GM18517 (cell line): ENCODE results near the gene ABL2.
"Not testable (repeated sequence)": the region's sequence is repeated elsewhere in the genome, so short reads cannot be mapped to it uniquely, and the experiment has no call there.

ENCODE experiments used
- ATAC-seq: cut with Tn5 transposase; IDR thresholded peaks from one replicate; pipeline ENCODE4 v1.9.1; 2021; ENCODE audit warnings: mild to moderate bottlenecking, moderate library complexity; ENCODE audit not compliant: unreplicated experiment

Gene ABL2

DNA sequence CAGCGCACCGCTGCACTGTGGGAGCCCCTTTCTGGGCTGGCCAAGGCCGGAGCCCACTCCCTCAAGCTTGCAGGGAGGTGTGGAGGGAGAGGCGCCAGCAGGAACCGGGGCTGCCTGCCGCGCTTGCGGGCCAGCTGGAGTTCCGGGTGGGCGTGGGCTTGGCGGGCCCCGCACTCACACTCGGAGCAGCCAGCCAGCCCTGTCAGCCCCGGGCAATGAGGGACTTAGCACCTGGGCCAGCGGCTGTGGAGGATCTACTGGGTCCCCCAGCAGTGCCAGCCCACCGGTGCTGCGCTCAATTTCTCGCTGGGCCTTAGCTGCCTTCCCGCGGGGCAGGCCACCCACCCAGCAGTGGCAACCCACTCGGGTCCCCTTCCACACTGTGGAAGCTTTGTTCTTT, 90.7 kb downstream of the ABL2 start:
- not testable (repeated sequence) for ATAC-seq

DNA sequence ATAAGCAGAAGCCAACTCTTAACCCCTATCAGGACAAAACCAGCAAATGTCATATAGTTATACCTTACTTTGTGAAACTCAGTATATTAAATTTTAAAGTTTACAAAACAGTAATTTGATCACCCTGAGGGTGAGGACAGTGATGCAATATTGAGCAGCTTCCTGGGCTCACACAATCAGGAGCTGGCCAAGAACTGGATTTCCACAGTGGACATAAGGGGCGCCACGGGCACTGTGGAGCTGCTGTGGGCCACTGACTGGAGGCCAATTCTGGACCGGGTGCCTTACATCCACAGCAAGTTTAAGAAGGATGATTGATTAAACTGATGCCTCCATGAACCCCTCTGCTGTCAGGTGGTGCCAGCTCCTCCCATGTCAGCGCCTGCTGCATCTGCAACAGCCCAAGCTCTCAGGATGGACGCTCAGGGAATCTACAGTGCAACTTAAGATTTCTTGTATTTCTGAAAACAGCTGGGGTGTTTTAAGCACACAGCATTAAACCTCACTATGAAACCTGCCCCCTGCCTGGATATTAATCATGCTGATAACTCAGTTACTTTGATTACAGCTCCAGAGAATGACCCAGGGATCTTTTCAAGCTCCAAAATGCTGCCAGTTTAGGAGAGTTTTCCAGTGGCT, 91.7 kb downstream of the ABL2 start:
- ATAC-seq, result no peak

DNA sequence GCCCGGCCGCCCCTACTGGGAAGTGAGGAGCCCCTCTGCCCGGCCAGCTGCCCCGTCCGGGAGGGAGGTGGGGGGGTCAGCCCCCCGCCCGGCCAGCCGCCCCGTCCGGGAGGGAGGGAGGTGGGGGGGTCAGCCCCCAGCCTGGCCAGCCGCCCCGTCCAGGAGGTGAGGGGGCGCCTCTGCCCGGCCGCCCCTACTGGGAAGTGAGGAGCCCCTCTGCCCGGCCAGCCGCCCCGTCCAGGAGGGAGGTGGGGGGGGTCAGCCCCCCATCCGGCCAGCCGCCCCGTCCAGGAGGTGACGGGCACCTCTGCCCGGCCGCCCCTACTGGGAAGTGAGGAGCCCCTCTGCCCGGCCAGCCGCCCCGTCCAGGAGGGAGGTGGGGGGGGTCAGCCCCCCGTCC, 93.8 kb downstream of the ABL2 start:
- ATAC-seq, result not testable (repeated sequence)

DNA sequence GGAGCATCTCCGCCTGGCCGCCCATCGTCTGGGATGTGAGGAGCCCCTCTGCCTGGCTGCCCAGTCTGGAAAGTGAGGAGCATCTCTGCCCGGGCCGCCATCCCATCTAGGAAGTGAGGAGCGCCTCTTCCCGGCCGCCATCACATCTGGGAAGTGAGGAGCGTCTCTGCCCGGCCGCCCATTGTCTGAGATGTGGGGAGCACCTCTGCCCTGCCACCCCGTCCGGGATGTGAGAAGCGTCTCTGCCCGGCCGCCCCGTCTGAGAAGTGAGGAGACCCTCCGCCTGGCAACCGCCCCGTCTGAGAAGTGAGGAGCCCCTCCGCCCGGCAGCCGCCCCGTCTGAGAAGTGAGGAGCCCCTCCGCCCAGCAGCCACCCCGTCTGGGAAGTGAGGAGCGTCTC, 94.3 kb downstream of the ABL2 start:
- not testable (repeated sequence) for ATAC-seq

DNA sequence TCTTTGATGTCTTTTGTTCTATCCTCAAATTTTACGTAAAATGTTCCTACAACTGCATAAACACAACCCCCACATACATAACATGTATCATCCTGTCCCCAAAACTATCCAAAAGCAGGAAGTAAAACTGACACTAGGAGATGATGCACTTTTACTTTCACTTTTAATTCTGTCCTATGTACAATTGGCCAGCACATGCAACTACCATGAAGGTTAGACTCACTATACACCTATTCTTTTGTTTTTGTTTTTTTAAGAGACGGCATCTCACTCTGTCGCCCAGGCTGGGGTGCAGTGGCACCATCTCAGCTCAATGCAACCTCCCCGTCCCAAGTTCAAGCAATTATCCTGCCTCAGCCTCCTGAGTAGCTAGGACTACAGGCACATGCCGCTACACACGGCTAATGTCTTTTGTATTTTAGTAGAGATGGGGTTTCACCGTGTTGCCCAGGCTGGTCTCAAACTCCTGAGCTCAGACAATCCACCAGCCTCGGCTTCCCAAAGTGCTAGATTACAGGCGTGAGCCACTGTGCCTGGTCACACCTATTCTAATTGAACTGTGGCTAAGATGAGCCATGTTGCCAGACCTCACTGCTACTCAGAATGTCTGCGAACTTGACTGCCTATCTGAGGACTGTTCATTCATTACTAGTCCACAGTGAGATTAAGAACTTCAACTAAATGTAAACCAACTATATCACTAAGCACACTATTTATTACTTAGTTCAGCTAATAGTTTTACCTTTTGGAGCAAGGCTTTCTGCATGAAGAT, 99.6 kb downstream of the ABL2 start:
- ATAC-seq, result peak; percentile 99

DNA sequence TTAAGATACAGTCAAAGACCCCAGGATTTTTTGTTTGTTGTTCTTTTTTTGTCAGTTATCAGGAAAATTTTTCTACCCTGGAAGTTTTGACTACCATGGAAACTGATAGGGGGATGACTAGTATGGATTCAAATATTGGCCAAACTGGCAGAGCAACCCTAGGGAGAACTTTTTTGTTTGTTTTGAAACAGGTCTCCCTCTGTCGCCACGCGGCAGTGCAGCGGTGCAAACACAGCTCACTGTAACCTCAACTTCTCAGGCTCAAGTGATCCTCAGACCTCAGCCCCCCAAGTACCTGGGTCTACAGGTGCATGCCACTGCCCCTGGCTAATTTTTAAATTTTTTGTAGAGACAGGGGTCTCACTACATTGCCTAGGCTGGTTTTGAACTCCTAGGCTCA, 101.0 kb downstream of the ABL2 start:
- no peak for ATAC-seq

DNA sequence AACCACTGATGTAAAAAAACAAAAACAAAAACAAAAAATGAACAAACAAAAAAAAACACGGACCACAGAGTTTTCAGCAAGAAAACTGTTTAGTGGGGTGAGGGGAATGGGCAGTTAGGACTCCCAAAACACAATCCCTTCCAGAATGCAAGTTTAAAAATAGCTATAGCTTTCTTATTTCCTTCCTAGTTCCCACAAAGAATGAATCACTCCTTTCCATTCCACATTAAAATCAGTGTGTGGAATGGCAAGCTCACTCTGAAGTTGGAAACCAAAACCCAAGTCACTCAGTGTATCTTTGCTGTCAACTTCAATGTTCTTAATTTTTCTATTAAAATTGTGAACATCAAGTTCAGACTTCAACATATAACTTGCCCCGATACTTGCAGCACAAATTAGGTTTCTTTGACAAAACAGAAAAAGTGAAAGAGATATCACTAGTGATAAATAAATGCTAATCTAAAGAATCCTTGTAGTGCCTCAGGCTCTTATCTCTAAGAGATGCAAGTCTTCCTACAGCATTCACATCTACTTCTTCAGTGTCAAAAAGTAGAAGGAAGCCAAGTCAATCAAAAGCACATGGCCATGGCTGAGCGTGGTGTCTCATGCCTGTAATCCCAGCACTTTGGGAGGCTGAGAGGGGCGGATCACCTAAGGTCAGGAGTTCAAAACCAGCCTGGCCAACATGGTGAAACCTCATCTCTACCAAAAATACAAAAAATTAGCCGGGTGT, 102.1 kb downstream of the ABL2 start:
- ATAC-seq, result no peak

DNA sequence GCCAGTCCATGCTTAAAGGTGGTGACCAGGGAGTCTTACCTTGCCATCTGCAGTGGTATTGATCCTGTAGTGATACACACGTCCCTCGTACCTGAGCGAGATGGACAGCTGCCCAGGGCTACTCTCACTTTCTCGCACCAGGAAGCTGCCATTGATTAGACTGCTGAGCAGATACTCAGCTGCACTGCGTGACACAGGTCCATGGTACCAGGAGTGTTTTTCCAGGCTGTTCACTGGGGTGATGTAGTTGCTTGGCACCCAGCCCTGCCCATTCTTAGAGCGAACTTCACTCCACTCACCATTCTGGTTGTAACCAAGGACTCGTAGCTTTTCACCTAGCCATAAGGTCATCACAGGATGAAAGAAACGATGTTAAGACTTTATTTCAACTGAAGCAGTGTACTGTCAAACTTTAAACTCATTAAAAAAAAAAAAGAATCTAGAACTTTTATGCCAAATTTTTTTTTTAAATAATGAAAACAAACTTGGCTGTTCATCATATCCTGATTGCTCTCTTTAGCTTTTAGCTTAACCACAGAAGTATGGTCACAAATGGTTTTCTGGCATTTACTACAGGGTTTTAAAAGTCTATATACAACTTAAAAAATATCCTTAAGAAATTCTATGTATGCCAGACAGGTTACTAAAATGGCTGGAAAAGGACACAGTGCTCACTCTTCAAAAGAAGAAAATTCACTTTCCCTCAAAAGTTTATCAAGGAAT, 103.0 kb downstream of the ABL2 start:
- ATAC-seq, result no peak

DNA sequence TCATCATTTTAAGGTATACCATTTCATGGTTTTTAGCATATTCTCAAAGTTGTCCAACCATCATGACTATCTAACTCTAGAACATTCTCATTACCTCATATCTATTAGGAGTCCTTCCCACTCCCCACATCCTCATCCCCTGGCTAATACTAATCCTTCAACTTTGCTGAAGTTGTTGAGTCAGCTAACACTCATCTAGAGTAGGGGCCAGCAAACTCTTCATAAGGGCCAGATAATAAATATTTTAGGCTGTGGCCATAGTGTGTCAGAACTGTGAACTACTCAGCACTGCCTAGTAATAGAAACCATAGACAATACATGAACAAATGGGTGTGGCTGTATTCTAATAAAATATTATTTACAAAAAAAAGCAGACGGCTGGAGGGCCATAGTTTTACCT, 104.6 kb downstream of the ABL2 start:
- no peak for ATAC-seq

DNA sequence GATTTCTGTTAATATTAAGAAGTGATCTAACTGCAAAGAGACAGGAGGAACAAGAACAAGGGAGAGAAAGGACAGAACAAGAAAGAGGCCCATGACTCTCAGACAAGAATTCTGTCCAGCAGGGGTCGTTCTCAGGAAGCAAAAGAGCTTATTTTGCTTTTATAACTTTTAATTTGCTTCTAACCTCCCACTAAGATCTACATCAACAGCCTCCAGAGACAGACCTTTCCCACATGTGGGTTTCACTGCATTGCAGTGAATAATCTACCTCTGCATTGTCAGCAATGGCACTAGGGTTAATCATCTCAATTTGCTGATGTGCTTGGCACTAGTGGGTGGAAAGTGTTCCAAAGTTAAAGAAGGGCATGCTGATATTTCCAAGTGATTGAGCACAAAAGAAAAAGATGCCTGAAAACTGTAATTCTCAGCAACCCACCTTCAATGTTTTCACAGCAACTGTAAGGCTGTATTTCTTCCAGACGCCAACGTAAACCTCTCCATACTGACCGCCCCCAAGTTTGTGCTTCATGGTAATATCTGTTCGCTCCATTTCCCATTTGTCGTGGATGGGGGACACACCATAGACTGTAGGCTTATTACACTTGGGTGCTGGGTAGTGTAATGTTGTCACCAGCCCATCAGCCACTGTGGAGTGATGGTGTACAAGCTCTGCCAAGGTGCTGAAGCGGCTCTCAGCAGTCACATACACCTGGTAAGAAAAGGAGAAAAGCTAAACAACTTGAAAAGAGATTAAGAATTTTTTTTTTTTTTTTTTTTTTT, 108.1 kb downstream of the ABL2 start:
- ATAC-seq, result no peak

DNA sequence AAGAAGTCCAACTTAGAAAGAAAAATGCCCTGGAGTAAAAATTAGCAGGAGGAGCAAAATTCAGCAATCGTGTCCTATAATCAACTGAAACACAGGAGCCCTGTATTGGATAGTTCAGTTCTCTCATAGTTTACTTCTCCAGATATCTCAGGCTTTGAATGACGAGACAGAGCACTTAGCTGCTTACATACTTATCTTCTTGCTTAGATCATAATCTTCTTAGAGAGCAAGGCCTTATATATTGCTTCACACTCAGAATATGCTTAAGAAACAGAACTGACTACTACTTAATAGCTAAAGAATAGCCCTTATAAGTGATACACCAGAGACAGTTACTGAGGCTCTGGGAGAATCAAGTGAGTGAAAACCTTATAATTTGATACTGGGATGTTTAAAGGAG, 108.7 kb downstream of the ABL2 start:
- ATAC-seq, result no peak

DNA sequence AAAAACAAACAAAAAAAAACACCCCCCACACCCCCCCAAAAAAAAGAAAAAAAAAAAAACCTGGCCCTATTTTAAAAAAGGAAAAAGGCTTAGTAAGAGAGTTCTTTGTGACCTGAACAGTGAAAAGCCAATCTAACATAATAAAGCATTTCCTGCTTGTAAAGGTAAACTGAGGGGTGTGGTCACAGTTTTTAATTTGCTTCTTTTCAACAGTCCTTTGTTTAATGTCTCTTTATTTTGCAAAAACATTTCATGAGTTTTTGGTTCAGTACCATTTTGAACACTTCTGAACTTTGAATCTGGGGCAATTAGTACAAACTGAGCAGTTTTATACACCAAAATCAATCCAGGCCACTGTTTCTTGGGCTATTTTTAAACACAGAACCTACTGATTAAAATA, 110.0 kb downstream of the ABL2 start:
- no peak for ATAC-seq

DNA sequence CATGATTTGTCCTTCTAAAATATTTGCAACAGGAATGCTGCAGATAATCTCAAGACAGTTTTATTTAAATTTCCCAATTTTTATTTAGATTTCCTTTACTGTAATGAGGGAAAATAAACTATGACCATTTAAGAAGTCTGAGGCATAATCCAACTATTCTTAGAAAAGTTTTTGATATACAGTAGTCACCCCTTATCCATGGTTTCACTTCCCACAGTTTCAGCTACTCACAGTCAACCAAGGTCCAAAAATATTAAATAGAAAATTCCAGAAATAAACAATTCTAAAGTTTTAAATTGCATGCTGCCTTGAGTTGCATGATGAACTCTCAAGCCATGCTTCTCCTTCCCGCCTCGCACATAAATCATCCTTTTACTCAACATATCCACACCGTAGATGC, 114.3 kb downstream of the ABL2 start:
- ATAC-seq, result no peak

DNA sequence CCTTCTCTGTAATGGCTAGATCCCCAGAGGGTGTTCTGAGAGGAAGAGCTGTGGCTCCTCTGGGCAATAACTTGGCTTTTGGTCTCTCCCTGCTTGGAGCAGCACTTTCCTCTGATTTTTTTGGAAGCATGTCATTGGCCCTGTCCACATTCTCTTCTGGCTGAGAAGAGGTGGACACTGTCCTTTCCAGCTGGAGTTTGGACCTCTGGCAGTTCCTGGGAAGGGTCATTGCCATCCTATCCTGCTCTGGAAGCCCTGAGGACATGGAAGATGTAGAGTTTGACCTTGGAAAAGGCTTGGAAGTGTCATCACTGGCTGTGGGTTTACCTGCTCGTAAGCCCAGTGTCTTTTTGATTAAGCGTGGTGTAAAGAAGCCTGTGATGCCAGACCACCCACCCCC, 120.8 kb downstream of the ABL2 start:
- no peak for ATAC-seq

DNA sequence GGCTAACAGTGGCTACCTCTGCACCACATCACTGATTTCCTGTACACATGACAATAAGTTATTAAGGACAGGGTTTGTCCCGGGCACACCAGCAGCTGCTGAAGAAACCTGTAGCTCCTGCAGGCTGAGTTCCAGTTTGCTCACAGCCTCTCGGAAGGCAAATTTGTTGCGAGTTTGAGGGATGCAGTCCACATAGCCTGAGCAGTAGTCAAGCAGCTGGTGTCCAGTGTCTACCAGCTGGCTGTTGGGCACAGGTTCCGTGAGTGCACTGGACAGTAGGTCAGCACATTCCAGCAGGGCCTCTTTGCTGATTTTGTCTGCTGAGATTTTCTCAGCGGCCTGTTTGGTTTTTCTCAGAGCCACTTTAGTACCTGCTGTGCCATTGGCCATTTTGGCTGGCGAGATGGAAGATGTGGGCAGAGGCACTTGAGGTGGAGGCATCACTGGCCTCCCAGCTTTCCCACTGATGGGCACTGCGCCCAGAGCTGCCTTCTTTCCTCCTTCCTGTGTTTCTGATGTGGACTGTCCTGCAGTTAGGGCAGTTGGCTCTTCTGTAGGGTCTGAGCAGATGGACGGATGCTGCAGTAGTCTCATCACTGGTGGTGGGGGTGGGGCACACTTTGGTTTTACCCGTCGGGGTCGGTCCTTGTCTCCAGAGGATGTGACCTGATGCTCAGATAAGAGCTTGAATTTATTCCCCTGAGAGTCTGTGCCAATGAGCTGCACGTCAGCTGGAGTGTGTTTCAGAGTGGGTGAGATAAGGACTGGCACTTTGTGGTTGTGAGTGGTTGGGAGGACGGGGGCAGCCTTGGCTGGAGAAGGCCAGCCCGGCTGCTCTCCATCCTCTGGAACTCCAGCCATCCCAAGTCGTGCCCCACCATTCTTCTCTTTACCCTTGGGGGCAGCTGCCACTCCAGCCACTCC, 121.5 kb downstream of the ABL2 start:
- no peak for ATAC-seq

DNA sequence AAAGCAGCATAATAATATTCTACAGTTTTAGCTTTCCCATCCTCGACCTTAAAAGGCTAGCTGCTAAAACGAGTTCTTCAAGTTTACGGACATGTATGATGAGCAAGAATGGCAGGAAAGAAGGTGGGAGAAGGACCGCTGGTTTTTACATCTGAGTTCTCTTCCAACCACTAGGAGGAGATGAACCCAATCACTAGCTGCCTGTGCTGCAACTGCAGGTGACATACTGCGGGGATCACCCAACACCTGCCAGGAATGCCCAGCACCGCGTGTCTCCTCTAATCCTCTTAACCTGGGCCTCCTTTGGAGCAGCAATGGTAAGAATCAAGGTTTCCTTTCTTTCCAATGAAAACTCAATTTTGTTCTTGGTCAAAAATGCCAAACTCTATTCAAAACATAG, 124.1 kb downstream of the ABL2 start:
- no peak for ATAC-seq

DNA sequence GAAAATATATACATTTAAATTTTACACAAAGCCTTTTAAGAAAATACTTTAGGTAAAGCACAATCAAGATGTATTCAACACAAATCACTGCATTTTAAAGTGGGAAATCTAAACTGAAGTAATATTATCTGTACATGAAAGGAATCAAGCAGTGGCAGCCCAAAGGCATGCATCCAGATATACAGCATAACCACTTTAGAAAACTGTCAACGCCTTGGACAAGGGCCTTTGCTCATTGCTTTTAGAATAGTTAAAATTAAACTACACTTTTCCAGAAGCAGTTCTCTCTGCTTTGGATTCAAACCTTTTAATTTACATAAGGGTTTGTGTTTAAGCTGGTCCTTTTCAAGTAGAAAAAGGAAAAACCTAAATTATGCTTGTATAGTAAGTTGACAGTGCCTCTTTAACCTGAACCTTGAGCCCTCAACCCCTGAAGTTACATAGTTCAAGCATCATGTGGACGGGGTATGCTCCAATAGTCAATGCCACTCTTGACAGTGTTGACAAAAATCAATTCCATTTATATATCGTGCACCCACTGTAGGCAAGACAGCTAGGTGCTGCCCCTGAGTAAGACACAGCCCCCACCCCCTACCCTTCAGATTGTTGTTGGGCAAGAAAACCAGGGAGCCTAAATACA, 124.7 kb downstream of the ABL2 start:
- ATAC-seq, result no peak

DNA sequence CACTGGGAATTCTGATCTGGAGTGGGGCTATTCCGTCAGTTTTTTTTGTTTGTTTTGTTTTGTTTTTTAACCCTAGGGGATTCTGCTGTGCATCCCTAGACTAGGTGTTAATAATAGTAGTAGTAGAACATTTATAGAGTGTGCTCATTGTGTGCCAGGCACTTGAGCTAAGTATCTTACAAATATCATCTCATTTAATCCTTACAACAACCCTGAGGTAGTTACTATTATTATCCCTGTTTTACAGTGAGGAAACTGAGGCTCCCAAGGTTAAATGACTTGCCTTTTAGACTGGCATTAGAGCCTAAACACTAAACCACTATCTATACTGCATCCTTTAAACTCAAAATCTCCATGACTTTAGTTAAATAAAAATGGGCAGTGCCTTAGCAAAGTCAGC, 125.5 kb downstream of the ABL2 start:
- ATAC-seq, result no peak

DNA sequence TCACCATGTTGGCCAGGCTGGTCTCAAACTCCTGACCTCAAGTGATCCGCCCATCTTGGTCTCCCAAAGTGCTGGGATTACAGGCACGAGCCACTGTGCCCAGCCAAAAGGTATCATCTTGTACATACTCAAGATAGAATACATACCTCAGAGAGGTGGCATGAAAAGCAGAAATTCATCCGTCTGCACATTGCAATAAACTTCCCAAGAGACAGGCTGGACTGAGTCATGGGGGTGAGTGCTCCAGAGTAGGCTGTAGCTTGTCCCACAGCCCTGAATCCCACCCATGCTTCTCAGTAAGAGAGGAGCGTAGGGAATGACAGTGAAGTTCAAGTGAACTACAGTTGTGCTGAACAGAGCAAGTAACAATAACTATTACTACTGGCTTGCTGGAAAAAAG, 127.9 kb downstream of the ABL2 start:
- no peak for ATAC-seq
